NCI-H1417 (cell line): ENCODE measurements around the gene CYP2W1.

Experiments
- DNase-seq, 3 experiments: peaks; one replicate each; lab custom pipeline; 2025; lab: John Stamatoyannopoulos, UW

The CYP2W1 gene

GRCh38 chr7:982511-983003 lies 424 bp upstream of the CYP2W1 start:
- peak in 1 of 3 experiments; percentile 36 for DNase-seq

- DNase-seq, result no peak
These were observed 663 bp downstream of the CYP2W1 start for GRCh38 chr7:983616-984071.

GRCh38 chr7:984361-985126 lies 1.6 kb downstream of the CYP2W1 start:
- no peak for DNase-seq

- DNase-seq, result no peak
These were observed 2.1 kb downstream of the CYP2W1 start for GRCh38 chr7:985127-985416.

- peak in 1 of 3 experiments; percentile 25 for DNase-seq
These were observed 3.1 kb downstream of the CYP2W1 start for GRCh38 chr7:985915-986741.

- no peak for DNase-seq
These were observed 4.1 kb downstream of the CYP2W1 start for GRCh38 chr7:986766-987751.

GRCh38 chr7:987909-988308 lies 4.9 kb downstream of the CYP2W1 start:
- DNase-seq, result no peak

GRCh38 chr7:988426-988911 lies 5.5 kb downstream of the CYP2W1 start:
- DNase-seq, result no peak

GRCh38 chr7:988963-989529 lies 6.1 kb downstream of the CYP2W1 start:
- DNase-seq, result no peak

GRCh38 chr7:990352-990932 lies 7.5 kb downstream of the CYP2W1 start:
- no peak for DNase-seq

- no peak for DNase-seq
These were observed 8.2 kb downstream of the CYP2W1 start for GRCh38 chr7:990933-991728.

GRCh38 chr7:991729-992656 lies 9.0 kb downstream of the CYP2W1 start:
- no peak for DNase-seq

- DNase-seq, result peak; percentile 90 to 96 (median 90)
These were observed 10.0 kb downstream of the CYP2W1 start for GRCh38 chr7:992709-993607.

GRCh38 chr7:994592-995308 lies 11.8 kb downstream of the CYP2W1 start:
- DNase-seq, result no peak

- DNase-seq, result no peak
These were observed 12.6 kb downstream of the CYP2W1 start for GRCh38 chr7:995571-995970.

GRCh38 chr7:996079-996872 lies 13.3 kb downstream of the CYP2W1 start:
- no peak for DNase-seq
